B cell (primary cell): ENCODE results near the gene ATP6V0A1.
"Not testable (repeated sequence)": the region's sequence is repeated elsewhere in the genome, so short reads cannot be mapped to it uniquely, and the experiment has no call there.

Experiments used
- CTCF ChIP-seq: fragments of 200-600 bp; IDR thresholded peaks from one replicate; pipeline ENCODE4 v1.8.0; 2022; ENCODE audit warnings: antibody characterized with exemption, mild to moderate bottlenecking
- EZH2 ChIP-seq: IDR thresholded peaks from 2 replicates; pipeline ENCODE4 v1.6.1; 2012; ENCODE audit warnings: borderline replicate concordance, low read depth, mild to moderate bottlenecking, moderate library complexity, low read length; ENCODE audit not compliant: insufficient read depth, poor library complexity, severe bottlenecking

GRCh38 chr17:42417981-42418380 is 40.7 kb upstream of the ATP6V0A1 start:
- not testable (repeated sequence) for TF ChIP-seq CTCF, EZH2
